ENCODE data around the gene RPRD2.
"Not testable (repeated sequence)": the region's sequence is repeated elsewhere in the genome, so short reads cannot be mapped to it uniquely, and the experiment has no call there.

The RPRD2 gene

DNA sequence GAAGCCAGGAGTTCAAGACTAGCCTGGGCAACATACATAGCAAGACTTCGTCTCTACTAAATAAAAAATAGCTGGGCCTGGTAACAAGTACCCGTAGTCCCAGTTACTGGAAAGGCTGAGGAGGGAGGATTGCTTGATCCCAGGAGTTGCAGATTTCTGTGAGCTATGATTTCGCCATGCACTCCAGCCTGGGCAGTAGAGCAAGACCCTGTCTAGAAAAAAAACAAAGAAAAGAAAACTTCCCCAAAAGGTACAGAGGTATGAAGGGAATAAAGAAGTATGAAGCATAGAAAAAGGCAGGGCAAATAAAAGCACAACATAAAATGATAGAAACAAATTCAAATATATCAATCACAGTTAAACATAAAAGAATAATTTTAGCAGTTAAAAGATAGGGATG lies 28.7 kb downstream of the RPRD2 start:
- no peak overlapping the region for H3K27ac ChIP-seq
- no peak for DNase-seq
- H3K9me3 ChIP-seq (ENCODE audit: severe bottlenecking): no peaks in the 10 kb centered on the region
- H3K36me3 ChIP-seq: peaks cover 7% of the 10 kb centered on the region
- TF ChIP-seq, protein P1, sequence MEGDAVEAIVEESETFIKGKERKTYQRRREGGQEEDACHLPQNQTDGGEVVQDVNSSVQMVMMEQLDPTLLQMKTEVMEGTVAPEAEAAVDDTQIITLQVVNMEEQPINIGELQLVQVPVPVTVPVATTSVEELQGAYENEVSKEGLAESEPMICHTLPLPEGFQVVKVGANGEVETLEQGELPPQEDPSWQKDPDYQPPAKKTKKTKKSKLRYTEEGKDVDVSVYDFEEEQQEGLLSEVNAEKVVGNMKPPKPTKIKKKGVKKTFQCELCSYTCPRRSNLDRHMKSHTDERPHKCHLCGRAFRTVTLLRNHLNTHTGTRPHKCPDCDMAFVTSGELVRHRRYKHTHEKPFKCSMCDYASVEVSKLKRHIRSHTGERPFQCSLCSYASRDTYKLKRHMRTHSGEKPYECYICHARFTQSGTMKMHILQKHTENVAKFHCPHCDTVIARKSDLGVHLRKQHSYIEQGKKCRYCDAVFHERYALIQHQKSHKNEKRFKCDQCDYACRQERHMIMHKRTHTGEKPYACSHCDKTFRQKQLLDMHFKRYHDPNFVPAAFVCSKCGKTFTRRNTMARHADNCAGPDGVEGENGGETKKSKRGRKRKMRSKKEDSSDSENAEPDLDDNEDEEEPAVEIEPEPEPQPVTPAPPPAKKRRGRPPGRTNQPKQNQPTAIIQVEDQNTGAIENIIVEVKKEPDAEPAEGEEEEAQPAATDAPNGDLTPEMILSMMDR (IDR thresholded peaks at IDR 0.05; ENCODE audit: low read depth, low read length): no peak
- H3K4me3 ChIP-seq (ENCODE audit: low read depth, low read length): no peak overlapping the region
- H3K27me3 ChIP-seq (ENCODE audit: insufficient read depth, low read depth, severe bottlenecking): no peaks in the 10 kb centered on the region

DNA sequence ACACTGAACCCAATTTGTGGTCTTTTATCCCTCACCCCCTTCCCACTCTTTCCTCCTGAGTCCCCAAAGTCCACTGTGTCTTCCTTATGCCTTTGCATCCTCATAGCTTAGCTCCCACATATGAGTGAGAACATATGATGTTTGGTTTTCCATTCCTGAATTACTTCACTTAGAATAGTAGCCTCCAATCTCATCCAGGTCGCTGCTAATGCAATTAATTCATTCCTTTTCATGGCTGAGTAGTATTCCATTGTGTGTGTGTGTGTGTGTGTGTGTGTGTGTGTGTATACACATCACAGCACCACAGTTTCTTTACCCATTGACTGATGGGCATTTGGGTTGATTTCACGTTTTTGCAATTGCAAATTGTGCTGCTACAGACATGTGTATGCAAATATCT lies 31.2 kb downstream of the RPRD2 start:
- not testable (repeated sequence) for H3K4me3 ChIP-seq (ENCODE audit: low read depth, low read length); H3K27me3 ChIP-seq (ENCODE audit: insufficient read depth, low read depth, severe bottlenecking); H3K9me3 ChIP-seq (ENCODE audit: severe bottlenecking); DNase-seq; H3K27ac ChIP-seq
- peaks cover 12% of the 10 kb centered on the region for H3K36me3 ChIP-seq

DNA sequence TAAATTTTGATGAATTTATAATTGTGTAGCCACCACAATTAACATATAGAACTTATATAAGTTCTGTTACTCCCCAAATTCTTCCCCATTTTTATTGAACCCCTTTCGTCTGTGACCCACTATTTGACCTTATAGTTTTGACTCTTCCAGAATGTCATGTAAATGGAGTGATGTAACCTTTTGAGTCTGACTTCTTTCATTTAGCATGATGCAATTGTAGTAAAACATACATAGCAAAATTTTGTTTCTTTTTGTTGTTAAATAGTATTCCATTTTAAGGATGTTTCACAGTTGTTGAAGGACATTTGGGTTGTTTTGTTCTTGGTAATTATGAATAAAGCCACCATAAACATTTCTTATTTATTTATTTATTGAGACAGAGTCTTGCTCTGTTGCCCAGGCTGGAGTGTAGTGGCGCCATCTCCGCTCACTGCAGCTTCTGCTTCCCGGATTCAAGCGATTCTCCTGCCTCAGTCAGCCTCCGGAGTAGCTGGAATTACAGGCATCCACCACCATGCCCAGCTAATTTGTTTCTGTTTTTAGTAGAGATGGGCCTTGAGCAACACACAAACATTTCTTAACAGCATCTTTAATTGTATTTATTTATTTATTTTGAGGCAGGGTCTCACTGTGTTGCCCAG lies 33.6 kb downstream of the RPRD2 start:
- peaks cover 12% of the 10 kb centered on the region for H3K36me3 ChIP-seq
- TF ChIP-seq, protein P1 (IDR thresholded peaks at IDR 0.05; ENCODE audit: low read depth, low read length): no peak
- H3K9me3 ChIP-seq (ENCODE audit: severe bottlenecking): peaks cover 3% of the 10 kb centered on the region
- DNase-seq: no peak
- H3K4me3 ChIP-seq (ENCODE audit: low read depth, low read length): no peak overlapping the region
- H3K27me3 ChIP-seq (ENCODE audit: insufficient read depth, low read depth, severe bottlenecking): no peaks in the 10 kb centered on the region
- H3K27ac ChIP-seq: no peak overlapping the region

DNA sequence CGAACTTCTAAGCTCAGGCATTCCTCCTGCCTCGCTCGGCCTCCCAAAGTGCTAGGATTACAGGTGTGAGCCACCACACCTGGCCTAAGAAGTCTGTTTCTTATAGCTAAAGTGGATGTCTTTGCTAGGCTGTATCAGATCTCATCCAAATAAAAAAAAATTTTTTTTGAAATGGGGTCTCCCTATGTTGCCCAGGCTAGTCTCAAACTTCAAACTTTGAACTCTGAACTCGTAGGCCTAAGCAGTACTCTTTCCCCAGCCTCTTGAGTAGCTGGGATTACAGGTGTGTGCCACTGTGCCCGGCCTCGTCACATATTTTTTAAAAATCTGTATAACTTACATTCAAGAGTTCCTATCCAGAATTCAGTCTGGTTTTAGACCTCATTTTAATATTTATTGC lies 40.5 kb downstream of the RPRD2 start:
- no peak overlapping the region for H3K4me3 ChIP-seq (ENCODE audit: low read depth, low read length)
- no peak overlapping the region for H3K27ac ChIP-seq
- DNase-seq: no peak
- peaks cover 3% of the 10 kb centered on the region; the same call in 1 of the 2 replicates for H3K36me3 ChIP-seq
- H3K9me3 ChIP-seq (ENCODE audit: severe bottlenecking): peaks cover under 1% of the 10 kb centered on the region
- H3K27me3 ChIP-seq (ENCODE audit: insufficient read depth, low read depth, severe bottlenecking): no peaks in the 10 kb centered on the region
- TF ChIP-seq, protein P1 (IDR thresholded peaks at IDR 0.05; ENCODE audit: low read depth, low read length): no peak

DNA sequence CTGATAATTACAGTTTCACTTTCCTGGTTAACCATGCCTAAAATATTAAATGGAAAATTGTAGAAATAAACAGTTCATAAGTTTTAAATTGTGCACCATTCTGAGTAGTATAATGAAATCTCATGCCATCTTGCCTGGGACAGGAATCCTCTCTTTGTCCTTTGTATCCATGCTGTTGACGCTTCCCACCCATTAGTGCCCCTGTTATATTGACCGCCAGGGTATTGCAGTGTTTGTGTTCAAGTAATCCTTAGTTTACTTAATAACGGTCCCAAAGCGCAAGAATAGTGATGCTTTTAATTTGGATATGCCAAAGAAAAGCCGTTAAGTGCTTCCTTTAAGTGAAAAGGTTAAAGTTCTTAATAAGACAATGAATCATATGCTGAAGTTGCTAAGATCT lies 41.7 kb downstream of the RPRD2 start:
- TF ChIP-seq, protein P1 (IDR thresholded peaks at IDR 0.05; ENCODE audit: low read depth, low read length): no peak
- peaks cover 3% of the 10 kb centered on the region; the same call in 1 of the 2 replicates for H3K36me3 ChIP-seq
- DNase-seq: no peak
- no peaks in the 10 kb centered on the region for H3K9me3 ChIP-seq (ENCODE audit: severe bottlenecking)
- H3K4me3 ChIP-seq (ENCODE audit: low read depth, low read length): no peak overlapping the region
- H3K27me3 ChIP-seq (ENCODE audit: insufficient read depth, low read depth, severe bottlenecking): no peaks in the 10 kb centered on the region
- H3K27ac ChIP-seq: no peak overlapping the region

DNA sequence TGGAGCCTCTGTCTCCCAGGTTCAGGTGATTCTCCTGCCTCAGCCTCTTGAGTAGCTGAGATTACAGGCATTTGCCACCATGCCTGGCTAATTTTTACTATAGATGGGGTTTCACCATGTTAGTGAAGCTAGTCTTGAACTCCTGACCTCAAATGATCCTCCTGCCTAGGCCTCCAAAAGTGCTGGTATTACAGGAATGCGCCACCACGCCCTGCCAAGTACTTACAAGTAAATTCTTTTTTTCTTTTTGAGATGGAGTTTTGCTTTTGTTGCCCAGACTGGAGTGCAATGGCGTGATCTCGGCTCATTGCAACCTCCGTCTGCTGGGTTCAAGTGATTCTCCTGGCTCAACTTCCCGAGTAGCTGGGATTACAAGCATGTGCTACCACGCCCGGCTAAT lies 42.5 kb downstream of the RPRD2 start:
- Histone ChIP-seq H3K27me3 (ENCODE audit: insufficient read depth, low read depth, severe bottlenecking) (no peaks in the 10 kb centered on the region), H3K4me3 (ENCODE audit: low read depth, low read length) (no peak overlapping the region), H3K27ac (no peak overlapping the region), H3K9me3 (ENCODE audit: severe bottlenecking) (no peaks in the 10 kb centered on the region), H3K36me3 (peaks cover 3% of the 10 kb centered on the region; the same call in 1 of the 2 replicates)
- DNase-seq: no peak
- TF ChIP-seq, protein P1 (IDR thresholded peaks at IDR 0.05; ENCODE audit: low read depth, low read length): no peak
